AML-193 (cell line): Measurements from ENCODE around the gene MICAL3.
"Not testable (repeated sequence)": the region's sequence is repeated elsewhere in the genome, so short reads cannot be mapped to it uniquely, and the experiment has no call there.

Experiments used
- DNase-seq, 2 experiments: peaks; one replicate each; lab custom pipeline; 2025; lab: John Stamatoyannopoulos, UW

Gene MICAL3

DNA sequence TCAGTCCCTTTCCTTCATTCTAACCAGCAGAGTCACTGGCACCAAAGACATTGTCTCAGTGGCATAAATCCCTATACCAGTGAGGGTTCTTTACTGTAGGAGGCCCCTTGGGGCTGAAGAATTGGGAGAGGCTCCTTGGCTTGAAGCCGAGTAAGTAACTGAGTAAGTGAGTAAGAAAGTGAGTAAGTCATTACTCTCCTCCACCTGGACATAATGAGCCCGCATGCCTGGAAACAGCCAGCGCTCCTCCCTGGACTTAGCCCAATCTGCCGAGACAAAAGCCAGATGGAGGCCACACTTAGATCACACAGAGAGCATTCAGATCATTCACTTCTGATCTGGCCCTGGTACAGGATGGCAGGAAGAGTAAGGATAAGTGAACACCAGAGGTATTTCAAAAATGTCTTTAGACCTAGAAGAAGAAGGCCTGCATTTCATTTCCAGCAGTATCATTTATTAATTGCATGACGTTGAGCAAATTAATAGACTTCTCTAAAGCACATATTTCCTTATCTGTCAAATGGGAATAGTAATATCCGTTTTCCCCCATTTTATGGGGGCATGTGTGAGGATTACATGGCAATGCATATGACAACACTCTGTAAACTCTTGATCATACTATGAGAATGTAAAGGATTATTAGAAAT lies 8.2 kb upstream of the MICAL3 start:
- no peak for DNase-seq

DNA sequence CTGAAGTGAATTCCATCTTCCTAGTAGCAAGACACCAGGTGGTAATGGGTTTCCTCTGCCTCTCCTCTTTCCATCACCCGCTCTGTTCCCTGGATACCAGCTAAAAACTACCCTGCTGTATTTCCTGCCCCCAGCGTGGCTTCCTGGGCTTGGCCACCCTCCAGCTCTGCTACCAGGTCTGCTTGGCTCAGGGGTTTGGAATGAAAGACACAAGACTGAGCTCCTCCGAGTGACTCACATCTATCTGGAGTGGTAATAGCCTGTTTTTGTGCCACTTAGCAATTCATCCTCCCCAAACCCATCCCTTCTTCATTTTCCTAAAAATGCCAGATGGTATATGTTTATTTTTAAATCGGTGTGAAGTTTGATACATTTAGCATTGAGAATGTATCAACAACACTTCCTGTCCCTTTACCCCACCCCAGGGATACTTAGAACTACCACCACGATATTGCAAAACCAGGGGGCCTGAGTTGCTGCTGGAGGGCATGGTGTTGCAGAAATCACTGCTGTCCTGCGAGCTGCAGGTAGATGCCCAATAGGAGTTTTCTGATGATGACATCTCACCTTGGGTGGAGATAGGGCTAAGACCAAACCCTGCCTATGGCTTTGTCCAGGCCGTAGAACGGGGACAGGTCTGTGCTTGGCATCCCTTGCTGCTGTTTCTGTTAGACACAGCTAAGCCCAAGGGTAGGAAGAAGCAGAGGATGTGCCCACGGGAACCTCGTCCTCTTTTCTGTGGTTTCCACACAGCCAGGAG lies 7.5 kb upstream of the MICAL3 start:
- DNase-seq: no peak

DNA sequence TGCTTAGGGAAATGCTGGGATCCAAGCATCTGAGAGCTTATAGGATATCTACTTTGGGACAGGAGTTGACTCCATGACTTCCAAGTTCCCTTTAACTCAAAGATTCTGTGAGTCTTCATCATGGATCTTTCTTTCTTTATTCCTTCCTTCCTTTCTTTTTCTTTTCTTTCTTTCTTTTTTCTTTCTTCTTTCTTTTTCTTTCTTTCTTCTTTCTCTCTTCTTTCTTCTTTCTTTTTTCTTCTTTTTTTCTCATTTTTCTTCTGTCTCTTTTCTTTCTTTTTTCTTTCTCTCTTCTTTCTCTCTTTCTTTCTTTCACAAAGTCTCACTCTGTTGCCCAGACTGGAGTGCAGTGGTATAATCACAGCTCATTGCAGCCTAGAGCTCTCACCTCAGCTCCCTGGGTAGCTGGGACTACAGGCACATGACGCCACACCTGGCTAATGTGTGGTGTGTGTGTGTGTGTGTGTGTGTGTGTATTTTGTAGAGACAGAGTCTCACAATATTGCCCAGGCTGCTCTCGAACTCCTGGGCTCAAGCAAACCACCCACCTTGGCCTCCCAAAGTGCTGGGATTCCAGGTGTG lies 5.4 kb upstream of the MICAL3 start:
- no peak for DNase-seq

DNA sequence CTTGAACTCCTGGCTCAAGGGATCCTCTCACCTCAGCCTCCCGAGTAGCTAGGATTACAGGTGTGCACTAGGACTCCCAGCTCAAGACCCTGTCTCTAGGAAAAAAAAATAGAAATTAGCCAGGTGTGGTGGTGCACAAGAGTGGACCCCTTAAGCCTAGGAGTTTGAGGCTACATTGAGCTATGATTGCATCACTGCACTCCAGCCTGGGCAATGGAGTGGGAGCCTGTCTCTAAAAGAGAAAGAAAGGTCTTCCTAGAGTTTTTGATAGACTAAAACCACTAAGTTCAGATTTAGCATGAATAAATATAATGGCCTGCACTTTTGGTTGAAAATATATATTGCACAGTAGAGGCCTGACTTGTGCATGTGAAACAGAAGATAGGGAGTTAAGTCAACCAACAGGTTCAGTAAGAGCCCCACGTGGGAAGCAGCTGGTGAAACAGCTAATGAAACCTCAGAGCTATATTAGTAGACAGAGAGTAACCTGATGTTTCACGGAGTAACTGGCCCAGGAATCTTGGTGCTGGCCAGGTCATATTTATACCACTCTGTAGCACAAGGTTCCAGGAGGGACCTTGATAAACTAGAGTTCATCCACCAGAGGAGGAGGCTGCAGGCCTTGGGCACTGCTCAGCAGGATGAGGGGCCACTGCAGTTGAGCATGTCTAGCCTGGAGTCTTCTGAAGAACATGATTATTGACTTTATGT lies 4.6 kb upstream of the MICAL3 start:
- DNase-seq: no peak

DNA sequence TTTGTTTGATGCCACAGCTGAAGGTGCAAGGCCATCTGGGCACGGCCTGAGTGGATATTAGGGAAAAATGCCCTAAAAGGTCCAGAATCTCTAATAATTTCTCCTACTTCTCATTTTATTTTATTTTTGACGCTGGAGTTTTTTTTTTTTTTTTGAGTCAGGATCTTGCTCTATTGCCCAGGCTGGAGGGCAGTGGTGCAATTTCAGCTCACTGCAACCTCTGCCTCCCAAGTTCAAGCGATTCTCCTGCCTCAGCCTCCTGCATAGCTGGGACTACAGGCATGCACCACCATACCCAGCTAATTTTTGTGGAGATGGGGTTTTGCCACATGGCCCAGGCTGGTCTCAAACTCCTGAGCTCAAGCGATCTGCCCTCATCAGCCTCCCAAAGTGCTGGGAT lies 1.5 kb upstream of the MICAL3 start:
- not testable (repeated sequence) for DNase-seq

DNA sequence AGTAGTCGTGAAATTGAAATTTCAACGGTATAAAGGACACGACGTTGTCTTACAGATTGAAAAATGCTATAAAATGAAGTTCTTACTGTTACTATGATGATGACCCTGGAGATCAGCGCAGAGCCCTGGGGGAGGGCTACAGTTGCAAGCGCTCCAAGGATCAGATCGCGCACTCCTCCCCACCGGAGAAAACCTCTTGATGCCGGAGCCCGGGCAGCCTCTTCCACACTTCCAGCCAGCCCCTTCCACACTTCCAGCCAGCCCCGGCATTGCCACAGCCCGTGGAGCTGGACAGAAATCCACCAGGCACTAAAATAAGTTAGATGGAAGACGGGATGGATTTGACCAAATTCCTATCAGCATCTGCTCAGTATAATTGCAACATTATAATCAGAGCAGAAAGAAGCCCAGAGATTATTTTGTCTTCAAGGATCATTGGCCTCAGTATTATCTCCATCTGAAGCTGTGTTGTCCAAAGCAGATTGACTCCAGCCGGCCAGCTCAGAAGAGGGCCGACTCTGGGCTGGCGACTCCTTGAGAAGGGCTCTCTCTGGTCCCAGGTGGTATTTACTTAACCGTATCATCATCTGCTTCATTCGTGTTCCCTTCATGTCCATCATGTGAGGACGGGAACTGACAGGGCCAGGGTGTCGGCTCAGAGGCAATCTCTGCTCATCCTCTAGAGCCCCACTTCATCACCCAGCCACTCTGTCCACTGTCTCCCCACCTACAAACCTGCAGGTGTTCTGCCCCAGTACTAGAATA lies 777 bp upstream of the MICAL3 start:
- DNase-seq: no peak

DNA sequence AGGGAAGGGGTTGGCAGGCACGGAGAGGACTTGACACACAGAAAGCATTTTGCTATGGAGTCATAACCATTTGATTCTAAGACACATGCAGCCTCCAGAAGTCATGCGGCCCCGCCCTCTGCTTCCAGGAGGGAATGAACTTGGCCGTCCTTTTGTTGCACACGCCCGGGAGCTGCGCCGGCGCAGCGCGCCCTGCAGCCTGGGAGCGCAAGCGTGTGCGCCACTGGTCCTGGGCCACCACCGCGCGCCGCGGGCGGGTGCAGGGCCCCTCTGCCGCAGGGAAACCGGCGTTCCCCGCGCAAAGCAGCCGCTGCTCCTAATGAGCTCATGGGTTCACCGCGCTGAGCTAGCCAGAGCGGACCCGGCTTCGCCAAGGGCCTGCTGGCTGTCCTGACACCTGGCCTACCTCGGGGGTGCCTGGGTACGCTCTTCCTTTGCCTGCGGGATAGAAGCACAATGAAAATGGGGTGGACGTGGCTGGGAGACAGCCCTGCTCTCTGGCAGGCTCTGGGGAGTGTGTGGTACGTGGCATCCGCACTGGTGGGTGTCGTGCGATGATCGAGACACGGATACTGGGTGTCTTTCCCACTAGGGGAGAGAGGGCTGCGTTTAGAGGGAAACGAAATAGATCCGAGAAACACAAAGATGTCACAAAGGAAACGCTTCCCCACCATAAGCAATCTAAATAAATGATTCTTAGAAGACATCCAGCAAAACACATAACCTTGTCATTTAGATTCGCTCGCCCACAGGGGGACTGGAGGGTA lies 669 bp downstream of the MICAL3 start:
- no peak for DNase-seq

DNA sequence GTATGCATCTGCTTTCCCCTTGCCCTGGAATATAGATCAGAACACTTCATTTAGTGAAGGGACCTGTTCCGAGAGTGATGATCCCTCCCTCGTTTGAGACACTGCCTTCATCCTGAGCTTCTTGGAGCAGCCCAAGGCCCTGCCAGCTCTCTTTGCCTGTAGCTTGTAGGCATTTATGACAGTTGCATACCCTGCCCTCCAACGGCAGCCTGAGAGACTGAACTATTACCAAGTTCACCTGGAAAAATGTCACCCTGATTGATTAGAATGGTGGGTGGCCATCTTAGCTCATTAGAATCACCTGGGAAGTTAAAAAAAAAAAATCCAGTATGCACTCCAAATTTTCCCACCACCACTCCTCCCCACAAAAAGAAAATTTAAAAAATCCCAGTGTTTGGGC lies 1.5 kb downstream of the MICAL3 start:
- DNase-seq: no peak

DNA sequence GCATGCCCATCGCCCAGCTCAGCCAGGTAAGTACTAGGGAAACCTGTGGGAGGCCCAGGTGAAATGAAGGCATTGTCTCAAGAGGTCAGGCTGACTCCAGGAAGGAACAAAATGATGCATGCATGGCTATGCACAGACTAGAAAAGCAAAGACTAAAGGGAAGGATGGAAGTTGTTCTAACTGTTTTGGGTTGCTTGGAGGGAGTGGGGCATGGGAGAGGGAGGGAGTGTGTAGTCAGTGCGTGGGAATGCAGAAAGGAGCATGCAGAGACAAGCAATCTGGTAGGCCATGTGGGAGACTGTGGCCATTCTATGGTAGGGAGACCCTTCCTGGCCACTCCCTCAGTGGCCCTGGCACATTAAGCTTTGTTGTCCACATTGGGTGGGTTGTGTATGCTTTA lies 2.9 kb downstream of the MICAL3 start:
- no peak for DNase-seq

DNA sequence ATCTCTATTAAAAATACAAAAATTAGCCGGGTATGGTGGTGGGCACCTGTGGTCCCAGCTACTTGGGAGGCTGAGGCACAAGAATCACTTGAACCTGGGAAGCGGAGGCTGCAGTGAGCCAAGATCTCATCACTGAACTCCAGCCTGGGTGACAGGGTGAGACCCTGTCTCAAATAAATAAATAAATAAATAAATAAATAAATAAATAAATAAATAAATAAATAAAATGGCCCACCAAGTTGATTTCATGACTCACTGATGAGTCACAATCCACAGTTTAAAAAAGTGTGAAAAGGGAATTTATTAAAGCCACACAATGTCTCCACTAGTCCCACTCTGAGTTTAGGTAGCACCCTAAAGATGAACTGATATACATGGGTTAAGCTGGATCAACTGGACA lies 3.6 kb downstream of the MICAL3 start:
- DNase-seq: not testable (repeated sequence)

DNA sequence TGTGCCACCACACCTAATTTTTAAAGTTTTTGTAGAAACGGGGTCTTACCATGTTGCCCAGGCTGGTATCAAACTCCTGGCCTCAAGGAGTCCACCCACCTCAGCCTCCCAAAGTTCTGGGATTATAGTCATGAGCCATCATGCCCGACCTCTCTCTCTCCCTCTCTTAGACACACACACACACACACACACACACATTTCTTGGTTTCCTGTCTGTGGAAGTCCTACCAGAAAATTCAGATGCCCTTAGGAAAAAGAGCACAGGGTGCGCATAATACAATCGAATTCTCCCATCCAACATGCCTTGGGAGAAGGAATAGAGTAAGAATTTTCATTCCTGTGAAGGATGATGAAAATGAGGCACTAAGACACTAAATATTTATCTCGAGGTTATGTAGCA lies 10.4 kb downstream of the MICAL3 start:
- no peak for DNase-seq

DNA sequence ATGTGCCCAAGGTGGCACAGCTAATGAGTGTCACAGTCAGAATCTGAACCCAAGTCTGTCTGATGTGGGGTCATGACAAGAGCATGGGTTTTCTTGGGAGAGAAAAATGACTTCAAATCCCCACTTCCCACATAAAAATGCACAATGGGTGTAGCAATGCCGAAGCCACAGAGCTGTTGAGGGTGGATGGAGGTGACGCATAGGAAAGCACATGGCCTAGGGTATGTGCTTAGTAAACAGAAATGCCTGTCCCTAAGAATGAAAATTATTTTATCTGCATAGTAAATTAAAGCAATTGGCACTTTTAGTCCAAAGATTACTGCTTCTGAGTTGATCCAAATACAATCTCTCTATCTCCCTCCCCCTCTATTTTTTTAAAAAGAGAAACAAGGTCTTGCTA lies 10.9 kb downstream of the MICAL3 start:
- DNase-seq: no peak

DNA sequence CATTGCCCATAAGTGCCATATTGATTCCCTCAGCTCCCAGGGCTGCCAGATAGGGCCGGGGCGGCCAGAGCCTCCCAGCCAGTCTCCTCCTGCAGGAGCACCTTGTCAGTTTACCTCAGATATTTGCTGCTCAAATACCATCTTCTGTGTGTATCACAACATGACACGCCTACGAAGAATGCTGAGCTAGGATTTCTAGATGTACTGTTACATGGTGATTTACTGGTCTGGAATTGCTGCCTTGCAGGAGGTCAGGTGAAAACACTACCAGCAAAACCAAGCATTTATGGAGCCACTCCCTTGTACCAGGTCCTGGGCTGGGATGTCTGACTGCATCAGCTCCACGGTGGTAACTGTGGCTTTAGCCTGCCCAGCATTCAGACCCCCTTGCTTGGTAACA lies 11.8 kb downstream of the MICAL3 start:
- no peak for DNase-seq

DNA sequence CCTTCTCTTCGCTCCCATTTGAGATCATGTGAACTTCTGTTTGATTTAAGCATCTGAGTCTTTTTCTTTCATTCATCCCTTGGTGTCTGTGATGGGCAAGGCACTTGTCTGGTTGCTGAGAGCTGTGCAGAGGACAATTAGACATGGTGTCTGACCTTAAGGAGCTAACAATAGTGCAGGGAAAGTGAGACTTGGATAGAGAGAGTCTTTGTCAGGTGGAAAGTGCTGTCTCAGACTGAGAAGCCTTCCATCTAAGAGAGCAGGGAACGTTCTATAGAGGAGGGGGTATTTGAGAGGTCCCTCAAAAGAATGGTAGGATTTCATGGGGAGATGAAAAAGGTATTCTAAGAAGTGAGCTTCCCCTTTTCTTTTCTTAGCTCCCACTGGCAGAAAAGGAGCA lies 14.1 kb downstream of the MICAL3 start:
- DNase-seq: no peak

DNA sequence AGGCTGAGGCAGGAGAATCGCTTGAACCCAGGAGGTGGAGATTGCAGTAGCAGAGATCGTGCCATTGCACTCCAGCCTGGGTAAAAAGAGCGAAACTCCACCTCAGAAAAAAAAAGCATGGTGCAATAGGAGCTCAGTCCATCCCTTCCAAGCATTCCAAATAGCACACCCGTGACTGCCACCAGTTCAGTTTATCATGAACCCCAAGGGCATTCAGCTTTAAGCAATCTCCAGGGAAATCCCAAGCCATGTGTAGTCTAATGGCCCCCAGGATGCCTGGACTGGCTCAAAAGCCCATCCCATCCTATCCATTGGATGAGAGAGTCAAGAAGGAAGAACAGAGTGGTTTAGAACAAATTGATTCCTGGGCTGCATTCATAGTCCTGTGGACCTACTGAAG lies 16.2 kb downstream of the MICAL3 start:
- DNase-seq: no peak

DNA sequence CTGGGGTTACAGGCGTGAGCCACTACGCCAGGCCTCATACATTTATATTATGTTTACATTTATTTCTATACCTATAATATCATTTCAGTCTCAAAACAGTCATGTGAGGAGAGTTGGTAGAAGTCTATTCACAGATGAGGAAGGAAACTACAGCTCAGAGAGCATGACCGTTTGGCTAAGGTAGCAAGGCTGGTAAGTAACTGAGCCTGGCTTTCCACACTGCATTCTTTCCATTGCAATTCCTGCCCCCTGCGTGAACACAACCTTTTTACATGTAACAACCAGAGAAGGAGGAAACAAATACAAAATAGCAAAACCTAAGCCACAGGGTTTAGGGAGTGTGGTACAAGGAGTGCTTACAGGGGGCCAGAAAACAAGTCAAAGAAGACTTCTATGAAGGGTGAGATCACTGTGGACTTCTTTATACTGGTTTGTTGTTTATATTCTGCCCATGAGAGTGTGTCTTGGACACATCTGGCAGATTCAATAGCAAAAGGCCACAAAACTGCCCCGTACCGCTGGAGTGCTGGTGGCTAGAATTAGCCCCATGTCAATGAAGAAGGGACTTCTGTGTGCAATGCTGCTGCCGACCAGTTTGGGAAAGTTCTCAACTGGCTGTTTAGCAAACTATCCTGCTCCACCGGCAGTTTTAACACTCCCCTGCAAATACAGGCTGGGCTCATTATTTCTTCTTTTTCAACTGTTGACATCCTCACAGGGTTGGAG lies 19.0 kb downstream of the MICAL3 start:
- no peak for DNase-seq

DNA sequence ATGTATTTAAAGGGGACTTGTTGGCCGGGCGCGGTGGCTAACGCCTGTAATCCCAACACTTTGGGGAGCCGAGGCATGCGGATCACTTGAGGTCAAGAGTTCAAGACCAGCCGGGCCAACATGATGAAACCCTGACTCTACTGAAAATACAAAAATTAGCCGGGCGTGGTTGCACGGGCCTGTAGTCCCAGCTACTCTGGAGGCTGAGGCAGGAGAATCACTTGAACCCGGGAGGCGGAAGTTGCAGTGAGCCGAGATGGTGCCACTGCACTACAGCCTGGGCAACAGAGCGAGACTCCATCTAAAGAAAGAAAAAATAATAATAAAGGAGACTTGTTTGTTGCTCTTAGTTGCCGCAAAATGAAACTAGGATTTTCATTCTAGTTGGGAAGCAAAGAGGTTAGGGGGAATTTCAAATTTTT lies 22.5 kb downstream of the MICAL3 start:
- DNase-seq: not testable (repeated sequence)

DNA sequence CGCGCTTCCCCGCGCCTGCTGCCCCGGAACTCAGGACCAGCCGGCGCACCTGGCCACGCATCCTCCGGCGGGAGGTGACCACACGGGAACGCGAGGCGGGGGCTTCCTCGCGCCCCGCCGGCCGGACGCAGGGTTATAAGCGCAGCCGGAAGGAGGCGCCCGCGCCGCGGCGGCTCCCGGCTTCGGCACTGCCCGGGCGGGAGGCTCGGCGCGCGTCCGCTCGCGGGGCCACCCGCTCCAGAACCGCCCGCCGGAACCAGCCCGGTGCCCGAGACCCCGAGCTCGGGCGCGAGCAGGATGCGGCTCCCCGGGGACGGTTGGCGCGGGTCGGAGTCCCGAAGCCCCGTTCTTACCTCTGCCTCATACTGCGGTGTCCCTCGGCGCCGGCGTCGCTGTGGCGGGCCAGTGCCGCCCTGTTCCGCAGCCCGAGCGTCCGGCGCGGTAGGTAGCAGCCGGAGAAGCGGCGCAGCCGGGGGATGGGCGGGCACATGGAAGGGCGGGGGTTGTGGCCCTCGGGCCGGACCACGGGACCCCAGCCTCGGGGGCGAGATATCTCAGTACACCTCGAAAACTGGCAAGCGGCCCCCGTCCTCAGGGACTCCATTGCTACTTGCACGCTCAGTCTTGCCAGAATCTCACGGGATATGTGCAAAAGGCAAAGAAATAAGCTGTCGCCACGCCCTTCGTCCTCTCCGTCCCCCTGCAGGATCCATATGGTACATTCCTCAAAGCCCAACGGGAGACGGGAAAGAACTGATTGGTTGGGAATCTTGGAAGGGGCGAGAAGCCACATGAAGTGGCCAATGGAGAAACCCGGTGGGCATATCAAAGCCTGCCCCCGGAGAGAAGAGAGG lies 23.1 kb downstream of the MICAL3 start:
- peak; percentile 82 to 86 for DNase-seq

DNA sequence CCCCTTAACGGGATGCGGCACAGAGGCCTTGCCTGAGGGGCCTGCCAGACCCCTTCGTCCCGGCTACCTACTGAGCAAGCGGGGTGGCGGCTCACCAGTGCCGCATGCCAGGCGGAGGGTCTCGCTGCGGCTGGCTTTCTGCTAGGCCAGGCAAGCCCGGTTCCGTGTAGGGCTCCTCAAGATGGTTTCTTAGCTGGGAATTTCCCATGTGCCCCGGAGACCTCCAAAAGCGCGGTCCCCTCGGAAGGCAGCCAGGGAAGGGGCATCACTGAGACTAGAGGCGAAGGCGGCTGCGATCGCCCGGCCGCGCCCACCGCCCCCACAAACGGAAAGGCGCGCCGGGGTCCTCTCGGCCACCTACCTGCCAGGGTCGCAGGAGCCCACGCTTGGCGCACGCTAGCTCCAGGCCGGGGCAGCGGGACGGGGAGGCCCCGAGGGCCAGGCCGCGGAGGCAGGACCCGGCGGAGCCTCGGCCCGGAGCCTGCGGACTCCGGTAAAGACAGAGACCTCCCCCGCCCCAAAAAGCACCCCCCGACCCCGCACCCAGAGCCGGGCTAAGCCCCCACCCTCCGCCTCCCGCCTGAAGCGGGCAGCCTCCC lies 23.8 kb downstream of the MICAL3 start:
- no peak for DNase-seq
